Mesodermal cell (in vitro differentiated cells): Measurements from ENCODE around the gene FRMD4A.

Source experiments
- H3K27ac ChIP-seq: 2 replicates; pipeline ENCODE4 v1.7.0; 2013; ENCODE audit warnings: mild to moderate bottlenecking, low read depth, low read length, moderate library complexity; ENCODE audit not compliant: severe bottlenecking
- H3K36me3 ChIP-seq: 2 replicates; pipeline ENCODE4 v1.7.1; 2013; ENCODE audit warnings: mild to moderate bottlenecking, low read length, moderate library complexity; ENCODE audit not compliant: control insufficient read depth, insufficient read depth
- H3K4me1 ChIP-seq: one replicate; pipeline ENCODE4 v1.7.1; 2013; ENCODE audit warnings: mild to moderate bottlenecking, low read length; ENCODE audit not compliant: insufficient read depth, control insufficient read depth, poor library complexity, severe bottlenecking
- H3K4me3 ChIP-seq: 2 replicates; pipeline ENCODE4 v1.7.0; 2013; ENCODE audit warnings: low read length, control low read depth, mild to moderate bottlenecking; ENCODE audit not compliant: insufficient read depth, poor library complexity, severe bottlenecking; ENCODE audit errors: extremely low read depth
- H3K9me3 ChIP-seq: 2 replicates; pipeline ENCODE4 v1.7.1; 2013; ENCODE audit warnings: mild to moderate bottlenecking, low read length, moderate library complexity; ENCODE audit not compliant: control insufficient read depth
- WGBS, 2 experiments: methylation state at CpG; one replicate each; pipeline ENCODE4 v1.1.5; 2013; ENCODE audit warnings: missing lambda C conversion rate in 2 of 2; ENCODE audit not compliant: insufficient coverage in 2 of 2; 5-methylcytosine and 5-hydroxymethylcytosine counted together

The FRMD4A gene

GRCh38 chr10:13685885-13686284 is 644.8 kb downstream of the FRMD4A start:
- no peaks in the 10 kb centered on the region for H3K9me3 ChIP-seq
- no peak overlapping the region for H3K4me3 ChIP-seq
- H3K4me1 ChIP-seq = peaks cover 3% of the 10 kb centered on the region
- peaks cover 91% of the 10 kb centered on the region for H3K36me3 ChIP-seq
- WGBS, 2 experiments = 87 to 100% methylated on average over 3 to 5 of the region's 5 CpGs
- H3K27ac ChIP-seq = peak overlapping the region; percentile 46

GRCh38 chr10:13684806-13685482 is 645.8 kb downstream of the FRMD4A start:
- Histone ChIP-seq H3K9me3 (no peaks in the 10 kb centered on the region), H3K4me3 (no peak overlapping the region), H3K27ac (no peak overlapping the region), H3K4me1 (peaks cover 3% of the 10 kb centered on the region), H3K36me3 (peaks cover 91% of the 10 kb centered on the region)
- 93% methylated on average over 3 to 5 of the region's 6 CpGs for WGBS, 2 experiments

- no peaks in the 10 kb centered on the region for H3K9me3 ChIP-seq
- H3K36me3 ChIP-seq = peaks cover 90% of the 10 kb centered on the region
- peaks cover 3% of the 10 kb centered on the region for H3K4me1 ChIP-seq
- H3K27ac ChIP-seq = no peak overlapping the region
- WGBS, 2 experiments = 92 to 94% methylated on average over 15 to 17 of the region's 17 CpGs
- no peak overlapping the region for H3K4me3 ChIP-seq
These were observed 646.4 kb downstream of the FRMD4A start for GRCh38 chr10:13684252-13684791.

GRCh38 chr10:13683017-13683416 is 647.7 kb downstream of the FRMD4A start:
- Histone ChIP-seq H3K27ac (no peak overlapping the region), H3K9me3 (no peaks in the 10 kb centered on the region), H3K4me3 (no peak overlapping the region), H3K36me3 (peaks cover 93% of the 10 kb centered on the region), H3K4me1 (peaks cover 3% of the 10 kb centered on the region)
- 92 to 98% methylated on average over 8 to 11 of the region's 13 CpGs for WGBS, 2 experiments

- H3K36me3 ChIP-seq = peaks cover 95% of the 10 kb centered on the region
- 90 to 100% methylated on average over 6 of the region's 7 CpGs for WGBS, 2 experiments
- H3K9me3 ChIP-seq = no peaks in the 10 kb centered on the region
- H3K27ac ChIP-seq = no peak overlapping the region
- H3K4me3 ChIP-seq = no peak overlapping the region
- H3K4me1 ChIP-seq = peaks cover 3% of the 10 kb centered on the region
These were observed 648.8 kb downstream of the FRMD4A start for GRCh38 chr10:13681960-13682359.

- Histone ChIP-seq H3K4me3 (no peak overlapping the region), H3K9me3 (no peaks in the 10 kb centered on the region), H3K27ac (no peak overlapping the region), H3K4me1 (peaks cover 3% of the 10 kb centered on the region), H3K36me3 (peaks cover 95% of the 10 kb centered on the region)
- 100% methylated on average over 1 of the region's 4 CpGs; no CpG with 5 or more reads in 1 of the 2 experiments for WGBS, 2 experiments
These were observed 649.2 kb downstream of the FRMD4A start for GRCh38 chr10:13681528-13681927.

GRCh38 chr10:13681095-13681494 is 649.6 kb downstream of the FRMD4A start:
- Histone ChIP-seq H3K9me3 (no peaks in the 10 kb centered on the region), H3K36me3 (peaks cover 95% of the 10 kb centered on the region), H3K27ac (no peak overlapping the region), H3K4me1 (peaks cover 3% of the 10 kb centered on the region), H3K4me3 (no peak overlapping the region)
- WGBS, 2 experiments = 96 to 100% methylated on average over 2 to 3 of the region's 4 CpGs

- 94 to 99% methylated on average over 11 to 12 of the region's 13 CpGs for WGBS, 2 experiments
- no peak overlapping the region for H3K4me3 ChIP-seq
- H3K4me1 ChIP-seq = peaks cover 2% of the 10 kb centered on the region
- peaks cover 93% of the 10 kb centered on the region for H3K36me3 ChIP-seq
- no peak overlapping the region for H3K27ac ChIP-seq
- no peaks in the 10 kb centered on the region for H3K9me3 ChIP-seq
These were observed 652.5 kb downstream of the FRMD4A start for GRCh38 chr10:13678101-13678843.

GRCh38 chr10:13674645-13675588 is 655.8 kb downstream of the FRMD4A start:
- peaks cover 90% of the 10 kb centered on the region for H3K36me3 ChIP-seq

GRCh38 chr10:13673156-13673555 is 657.6 kb downstream of the FRMD4A start:
- H3K27ac ChIP-seq = peak overlapping the region; percentile 33
- peaks cover 16% of the 10 kb centered on the region for H3K4me1 ChIP-seq
- H3K9me3 ChIP-seq = no peaks in the 10 kb centered on the region
- H3K36me3 ChIP-seq = peaks cover 92% of the 10 kb centered on the region
- H3K4me3 ChIP-seq = no peak overlapping the region
- WGBS, 2 experiments = 100% methylated on average over 1 of the region's 8 CpGs; no CpG with 5 or more reads in 1 of the 2 experiments

More at GRCh38 chr10:13674645-13675588, 655.8 kb downstream of the FRMD4A start:
- no peak overlapping the region for H3K27ac ChIP-seq
- no peak overlapping the region for H3K4me3 ChIP-seq
- H3K9me3 ChIP-seq = no peaks in the 10 kb centered on the region
- peaks cover 10% of the 10 kb centered on the region for H3K4me1 ChIP-seq
- 90 to 93% methylated on average over 15 to 19 of the region's 20 CpGs for WGBS, 2 experiments
